PC-9 (cell line): Measurements from ENCODE around the gene CEBPB. TPM values are rescaled to one million over a fixed set of nuclear protein-coding genes. Genes with fewer than 3 reads are reported as not detected.
A peak's percentile ranks its signal among the peaks of the same experiment; 100 is the strongest.

Source experiments
- BruUV-seq: library from RNA; stranded (reverse); fragments of 400-500 nt; replicated peaks from 2 replicates; lab custom pipeline; 2021; lab: Mats Ljungman, UMichigan
- CTCF ChIA-PET: fragments of 300-600 bp; sonication (Branson Sonifier 250); formaldehyde crosslinking; loops from one replicate; lab custom pipeline; 2022; ENCODE audit warnings: antibody characterized with exemption; lab: Charles Lee
- POLR2A ChIA-PET: fragments of 300-600 bp; sonication (Branson Sonifier 250); formaldehyde crosslinking; loops from one replicate; lab custom pipeline; 2022; ENCODE audit warnings: antibody characterized with exemption; ENCODE audit not compliant: unreplicated experiment; lab: Charles Lee
- DNase-seq, 2 experiments: peaks; one replicate each; pipeline versions ENCODE4 v3.0.0 to v3.0.0-alpha.2; 2015 to 2022; ENCODE audit warnings: mixed read lengths in 1 of 2
- H2AFZ ChIP-seq: fragments of 200-600 bp; sonication (generic); 2 replicates; pipeline ENCODE4 v1.8.1; 2017; ENCODE audit warnings: antibody characterized with exemption
- H3F3A ChIP-seq: fragments of 200-600 bp; sonication (generic); 2 replicates; pipeline ENCODE4 v1.8.1; 2017; ENCODE audit warnings: antibody characterized with exemption, mild to moderate bottlenecking, low read depth; ENCODE audit not compliant: insufficient read depth
- H3K27ac ChIP-seq: fragments of 200-600 bp; sonication (generic); 2 replicates; pipeline ENCODE4 v1.6.1; 2016; ENCODE audit warnings: mixed run types
- H3K27me3 ChIP-seq: fragments of 200-600 bp; sonication (generic); 2 replicates; pipeline ENCODE4 v1.6.1; 2016; ENCODE audit warnings: low read depth, mixed run types; ENCODE audit not compliant: insufficient read depth
- H3K36me3 ChIP-seq: fragments of 200-600 bp; sonication (generic); 2 replicates; pipeline ENCODE4 v1.6.1; 2016; ENCODE audit warnings: low read depth, mixed run types
- H3K4me1 ChIP-seq: fragments of 200-600 bp; sonication (generic); replicated peaks from 2 replicates; pipeline ENCODE4 v1.6.1; 2016; ENCODE audit warnings: mixed run types; ENCODE audit not compliant: insufficient read depth
- H3K4me2 ChIP-seq: fragments of 200-600 bp; sonication (generic); 2 replicates; pipeline ENCODE4 v1.6.1; 2017; ENCODE audit warnings: mixed run types
- H3K4me3 ChIP-seq: fragments of 200-600 bp; sonication (generic); 2 replicates; pipeline ENCODE4 v1.6.1; 2016; ENCODE audit warnings: mixed run types
- H3K79me2 ChIP-seq: fragments of 200-600 bp; sonication (generic); 2 replicates; pipeline ENCODE4 v1.6.1; 2017; ENCODE audit warnings: low read depth, mixed run types
- H3K9me2 ChIP-seq: fragments of 200-600 bp; sonication (generic); 2 replicates; pipeline ENCODE4 v1.8.1; 2017; ENCODE audit warnings: mild to moderate bottlenecking; ENCODE audit not compliant: insufficient read depth
- H3K9me3 ChIP-seq: fragments of 200-600 bp; sonication (generic); 2 replicates; pipeline ENCODE4 v1.8.1; 2016; ENCODE audit warnings: low read depth; ENCODE audit not compliant: insufficient read depth
- H4K20me1 ChIP-seq: fragments of 200-600 bp; sonication (generic); 2 replicates; pipeline ENCODE4 v1.8.1; 2017; ENCODE audit not compliant: insufficient read depth
- CTCF ChIP-seq: fragments of 200-600 bp; sonication (generic); conservative IDR thresholded peaks from 2 replicates; pipeline ENCODE4 v1.6.1; 2017; ENCODE audit warnings: mixed run types, antibody characterized with exemption, mild to moderate bottlenecking, moderate library complexity
- EZH2 ChIP-seq: fragments of 200-600 bp; sonication (generic); IDR thresholded peaks from 2 replicates; pipeline ENCODE4 v1.8.0; 2017; ENCODE audit warnings: antibody characterized with exemption, low read depth
- intact Hi-C: fragments of 100-400 bp; cut with micrococcal nuclease; formaldehyde crosslinking; loops from one replicate; pipeline ENCODE4 v1.10.0; 2022; ENCODE audit not compliant: unreplicated experiment
- total RNA-seq: library from RNA; stranded (reverse); gene quantifications from 2 replicates; pipeline ENCODE4 v1.2.3, GENCODE V29; 2021

Gene CEBPB
- total RNA-seq, 1 experiment from 2014 or later, result 112 TPM

DNA sequence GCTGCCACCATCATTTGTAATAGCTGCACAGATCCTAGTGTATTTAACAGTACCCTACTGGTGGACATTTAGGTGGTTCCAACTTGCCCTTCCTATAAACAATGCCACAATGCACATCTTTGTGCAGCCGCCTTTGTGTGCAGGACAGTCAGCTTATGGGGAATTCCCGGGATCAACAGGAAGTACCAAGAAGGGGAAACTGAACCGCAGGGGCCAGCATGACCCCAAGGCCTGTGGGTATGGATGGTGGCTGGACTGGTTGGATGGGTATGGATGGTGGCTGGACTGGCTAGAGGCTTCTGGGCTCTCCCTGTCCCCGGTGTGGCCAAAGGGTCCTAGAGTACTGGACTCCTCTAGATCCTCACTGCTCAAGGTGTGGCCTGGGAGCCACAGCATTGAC is 46.7 kb downstream of the CEBPB start:
- ChIA-PET CTCF (interaction anchor here (0.6 to 0.7 kb wide), 3 partner anchors 26 to 689 kb away, joined by 3 read pairs; no protein-coding TSS in a partner anchor), POLR2A (interaction anchor here (1.0 kb wide), 1 partner anchor 10 kb away, joined by 5 read pairs; no protein-coding TSS in a partner anchor)
- TF ChIP-seq EZH2 (no peak), CTCF (no peak)
- no peaks in the 10 kb centered on the region; the same call in 1 of the 2 replicates for H3K79me2 ChIP-seq
- peaks cover 53% of the 10 kb centered on the region for H3F3A ChIP-seq
- BruUV-seq, result no TSS peak
- intact Hi-C loops, result no loop called here
- H3K36me3 ChIP-seq, result no peaks in the 10 kb centered on the region
- no peaks in the 10 kb centered on the region for H3K9me2 ChIP-seq
- H3K4me1 ChIP-seq, result peaks cover 74% of the 10 kb centered on the region
- H3K9me3 ChIP-seq, result no peaks in the 10 kb centered on the region
- DNase-seq, result peak; percentile 93 to 96
- peak overlapping the region; percentile 60 for H3K4me2 ChIP-seq
- H3K27me3 ChIP-seq, result no peaks in the 10 kb centered on the region
- H3K4me3 ChIP-seq, result no peak overlapping the region
- peak overlapping the region; percentile 67 for H3K27ac ChIP-seq
- no peak overlapping the region for H2AFZ ChIP-seq
- H4K20me1 ChIP-seq, result no peaks in the 10 kb centered on the region

- Histone ChIP-seq H2AFZ (no peak overlapping the region), H3K27ac (peak overlapping the region; percentile 67), H3K27me3 (no peaks in the 10 kb centered on the region), H3K4me2 (peak overlapping the region; percentile 60; the same call in 1 of the 2 replicates), H3K9me3 (no peaks in the 10 kb centered on the region), H4K20me1 (no peaks in the 10 kb centered on the region), H3K4me3 (no peak overlapping the region), H3F3A (peaks cover 53% of the 10 kb centered on the region), H3K9me2 (no peaks in the 10 kb centered on the region), H3K36me3 (no peaks in the 10 kb centered on the region), H3K79me2 (no peaks in the 10 kb centered on the region; the same call in 1 of the 2 replicates), H3K4me1 (peaks cover 83% of the 10 kb centered on the region)
- intact Hi-C loops, result no loop called here
- no TSS peak for BruUV-seq
- no peak for DNase-seq
- TF ChIP-seq EZH2, result no peak
- TF ChIP-seq CTCF, result no peak
- ChIA-PET CTCF (interaction anchor here (0.6 kb wide), 2 partner anchors 14 to 555 kb away, joined by 13 to 14 read pairs; no protein-coding TSS in a partner anchor), POLR2A (no interaction called here)
Observed at GRCh38 chr20:50238081-50238800, 47.6 kb downstream of the CEBPB start.

GRCh38 chr20:50240092-50240491 is 49.5 kb downstream of the CEBPB start:
- Histone ChIP-seq H3K27me3 (no peaks in the 10 kb centered on the region), H3K4me1 (peaks cover 96% of the 10 kb centered on the region), H3K36me3 (no peaks in the 10 kb centered on the region), H3K9me3 (no peaks in the 10 kb centered on the region), H3K9me2 (no peaks in the 10 kb centered on the region), H3K79me2 (peaks cover 5% of the 10 kb centered on the region; the same call in 1 of the 2 replicates), H3K4me2 (peak overlapping the region; percentile 57), H3K27ac (peak overlapping the region; percentile 59), H3F3A (peaks cover 71% of the 10 kb centered on the region), H2AFZ (no peak overlapping the region), H4K20me1 (no peaks in the 10 kb centered on the region), H3K4me3 (no peak overlapping the region; the same call in 1 of the 2 replicates)
- intact Hi-C loops, result no loop called here
- TF ChIP-seq EZH2, result no peak
- TF ChIP-seq CTCF, result no peak
- POLR2A ChIA-PET, result no interaction called here
- DNase-seq, result peak; percentile 62 to 64
- CTCF ChIA-PET, result no interaction called here
- BruUV-seq, result no TSS peak
